Fibroblast of mammary gland (primary cell): ENCODE measurements around the gene RRP9.
"Not testable (repeated sequence)": the region's sequence is repeated elsewhere in the genome, so short reads cannot be mapped to it uniquely, and the experiment has no call there.

Source experiments
- DNase-seq: peaks from one replicate; pipeline ENCODE4 v3.0.0-alpha.2; 2010; ENCODE audit warnings: low read depth
- H3K4me3 ChIP-seq: 2 replicates; pipeline ENCODE4 v1.5.1; 2011; ENCODE audit warnings: low read depth, mild to moderate bottlenecking, low read length, moderate library complexity; ENCODE audit not compliant: control insufficient read depth
- CTCF ChIP-seq: conservative IDR thresholded peaks from 2 replicates; pipeline ENCODE4 v1.5.1; 2011; ENCODE audit warnings: low read depth, low read length, inconsistent platforms; ENCODE audit not compliant: control insufficient read depth, insufficient read depth

Gene RRP9

GRCh38 chr3:51931756-51932155, 9.9 kb downstream of the RRP9 start:
- TF ChIP-seq CTCF, result no peak
- no peak overlapping the region for H3K4me3 ChIP-seq
- DNase-seq, result no peak

DNA sequence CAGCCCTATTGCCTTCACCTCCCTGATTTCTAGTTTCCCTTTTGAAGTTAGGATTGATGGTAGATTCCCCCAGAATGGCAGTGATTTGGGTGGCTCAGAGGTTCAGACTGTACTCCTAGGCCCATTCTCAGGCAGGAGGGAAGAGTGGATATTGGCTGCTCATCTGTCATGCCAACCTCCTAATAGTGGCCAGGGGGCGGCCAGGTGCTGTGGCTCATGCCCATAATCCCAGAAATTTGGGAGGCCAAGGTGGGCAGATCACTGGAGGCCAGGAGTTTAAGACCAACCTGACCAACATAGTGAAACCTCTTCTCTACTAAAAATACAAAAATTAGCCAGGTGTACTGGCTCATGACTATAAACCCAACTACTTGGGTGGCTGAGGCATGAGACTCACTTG, 11.3 kb downstream of the RRP9 start:
- no peak for DNase-seq
- H3K4me3 ChIP-seq, result no peak overlapping the region
- no peak for TF ChIP-seq CTCF

DNA sequence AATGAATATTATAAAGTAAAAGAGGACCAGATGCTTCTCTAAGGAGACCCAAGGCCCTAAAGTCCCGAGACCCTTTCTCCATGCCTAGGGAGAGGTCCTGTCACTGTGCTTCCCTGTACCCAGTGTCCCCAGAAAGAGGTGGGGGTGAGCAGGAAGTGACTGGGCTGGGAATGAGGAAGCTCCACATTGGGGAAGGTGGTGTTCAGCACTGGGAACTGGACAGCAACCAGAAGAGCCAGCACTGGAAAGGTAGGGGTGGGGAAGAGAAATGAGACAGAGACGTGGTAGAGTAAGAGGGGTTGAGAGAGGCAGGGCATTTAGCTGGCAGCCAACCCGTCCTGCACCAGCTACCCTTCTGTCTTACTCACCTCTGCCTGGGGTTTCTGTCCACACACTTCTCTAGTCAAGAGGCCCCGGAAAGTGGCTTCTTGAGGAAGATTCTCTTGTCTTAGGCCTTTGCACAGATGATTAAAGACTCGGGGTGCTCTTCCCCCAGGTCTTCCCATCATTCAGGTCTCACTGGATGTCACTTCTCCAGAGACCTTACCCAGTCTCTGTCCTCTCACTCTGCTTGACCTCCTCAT, 12.2 kb downstream of the RRP9 start:
- DNase-seq, result peak; percentile 7

GRCh38 chr3:51928981-51929380, 12.7 kb downstream of the RRP9 start:
- not testable (repeated sequence) for DNase-seq, H3K4me3 ChIP-seq

More for the DNA sequence above, 12.2 kb downstream of the RRP9 start:
- TF ChIP-seq CTCF, result no peak
- no peak overlapping the region for H3K4me3 ChIP-seq

DNA sequence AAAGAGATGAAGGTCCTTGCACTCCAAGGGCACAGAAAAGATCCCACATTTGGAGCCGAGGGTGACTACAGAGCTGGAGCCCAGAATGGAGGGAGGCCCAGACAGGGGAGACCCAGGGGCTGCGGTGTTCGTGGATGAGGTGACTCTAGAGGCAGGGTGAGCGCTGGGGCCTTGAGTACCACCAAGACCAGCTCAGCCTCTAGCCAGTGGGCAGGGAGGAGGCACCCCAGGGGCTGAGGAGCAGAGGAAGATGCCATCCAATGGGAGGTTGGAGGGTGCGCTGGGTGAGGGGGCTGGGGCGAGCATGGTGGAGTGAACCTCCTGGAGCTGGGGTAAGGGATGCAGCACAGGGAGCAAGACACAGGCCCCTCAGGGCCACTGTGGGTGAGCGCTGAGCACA, 13.3 kb downstream of the RRP9 start:
- TF ChIP-seq CTCF, result no peak
- no peak for DNase-seq
- H3K4me3 ChIP-seq, result no peak overlapping the region

DNA sequence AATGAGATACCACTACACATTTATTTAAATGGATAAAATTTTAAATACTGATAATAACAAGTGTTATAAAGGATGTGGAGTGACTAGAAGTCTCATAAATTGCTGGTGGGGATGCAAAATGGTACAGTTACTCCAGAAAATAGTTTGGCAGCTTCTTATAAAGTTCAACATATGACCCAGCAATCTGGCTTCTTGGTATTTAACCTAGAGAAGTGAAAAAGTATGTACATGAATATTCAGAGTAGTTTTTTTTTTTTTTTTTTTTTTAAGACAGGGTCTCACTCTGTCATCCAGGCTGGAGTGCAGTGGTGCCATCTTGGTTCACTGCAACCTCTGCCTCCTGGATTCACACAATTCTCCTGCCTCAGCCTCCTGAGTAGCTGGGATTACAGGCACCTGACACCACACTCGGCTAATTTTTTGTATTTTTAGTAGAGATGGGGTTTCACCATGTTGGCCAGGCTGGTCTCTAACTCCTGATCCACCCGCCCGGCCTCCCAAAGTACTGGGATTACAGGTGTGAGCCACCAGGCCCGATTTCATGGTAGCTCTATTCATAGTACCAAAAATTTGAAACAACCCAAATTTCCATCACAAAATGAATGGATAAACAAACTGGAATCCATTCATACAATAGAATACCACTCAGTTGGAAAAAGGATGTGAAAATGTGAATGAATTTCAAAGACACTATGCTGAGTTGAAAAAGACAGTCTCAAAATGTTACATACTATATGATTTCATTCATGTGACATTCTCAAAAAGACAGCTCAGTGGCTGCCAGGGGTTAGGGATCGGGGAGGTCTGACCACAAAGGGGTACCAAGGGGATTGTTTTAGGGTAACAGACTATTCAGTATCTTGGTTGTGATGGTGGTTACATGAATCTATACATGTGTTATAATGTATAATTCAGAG, 14.4 kb downstream of the RRP9 start:
- H3K4me3 ChIP-seq, result no peak overlapping the region
- TF ChIP-seq CTCF, result no peak
- no peak for DNase-seq

DNA sequence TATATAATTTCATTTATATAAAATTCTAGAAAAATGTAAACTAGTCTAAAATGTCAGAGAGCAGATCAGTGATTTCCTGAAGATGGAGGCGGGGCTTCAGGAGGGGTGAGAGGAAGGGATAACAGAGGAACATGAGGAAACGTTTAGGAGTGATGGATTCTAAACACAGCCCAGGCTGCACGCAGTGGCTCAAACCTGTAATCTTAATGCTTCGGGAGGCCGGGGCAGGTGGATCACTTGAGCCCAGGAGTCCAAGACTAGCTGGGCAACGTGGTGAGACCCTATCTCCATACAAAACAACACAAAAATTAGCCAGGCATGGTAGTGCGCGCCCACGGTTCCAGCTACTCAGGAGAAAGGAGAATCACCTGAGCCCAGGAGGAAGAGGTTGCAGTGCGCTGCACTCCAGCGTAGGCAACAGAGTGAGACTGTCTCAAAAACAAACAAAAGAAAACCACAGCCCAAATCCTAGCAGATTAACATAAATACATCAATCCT, 20.6 kb downstream of the RRP9 start:
- DNase-seq, result no peak
- no peak for TF ChIP-seq CTCF

More for the DNA sequence above, 20.6 kb downstream of the RRP9 start:
- no peak overlapping the region for H3K4me3 ChIP-seq
